IPS-20b (cell line): ENCODE results near the gene WNT7B.

Experiments used
- H3K27ac ChIP-seq: one replicate; pipeline ENCODE4 v1.5.1; 2013; ENCODE audit warnings: low read length
- H3K27me3 ChIP-seq: 2 replicates; pipeline ENCODE4 v1.6.1; 2013; ENCODE audit warnings: mild to moderate bottlenecking, low read length, inconsistent platforms; ENCODE audit not compliant: insufficient read depth
- H3K36me3 ChIP-seq: 2 replicates; pipeline ENCODE4 v1.6.1; 2013; ENCODE audit warnings: low read depth, mild to moderate bottlenecking, inconsistent platforms, low read length, moderate library complexity; ENCODE audit not compliant: insufficient read depth
- H3K4me1 ChIP-seq: 2 replicates; pipeline ENCODE4 v1.6.1; 2013; ENCODE audit warnings: mild to moderate bottlenecking, control low read depth, inconsistent platforms, low read length, moderate library complexity; ENCODE audit not compliant: insufficient read depth
- H3K4me3 ChIP-seq: 2 replicates; pipeline ENCODE4 v1.5.1; 2013; ENCODE audit warnings: mild to moderate bottlenecking, low read length, inconsistent platforms
- H3K9ac ChIP-seq: 2 replicates; pipeline ENCODE4 v1.6.1; 2013; ENCODE audit warnings: low read depth, mild to moderate bottlenecking, inconsistent platforms, low read length, moderate library complexity
- H3K9me3 ChIP-seq: 2 replicates; pipeline ENCODE4 v1.6.1; 2013; ENCODE audit warnings: mild to moderate bottlenecking, low read depth, low read length, inconsistent platforms; ENCODE audit not compliant: insufficient read depth

Gene WNT7B

GRCh38 chr22:45905924-45906865, 70.8 kb downstream of the WNT7B start:
- Histone ChIP-seq H3K4me1 (no peaks in the 10 kb centered on the region), H3K4me3 (no peak overlapping the region), H3K9me3 (no peaks in the 10 kb centered on the region), H3K9ac (no peak overlapping the region), H3K27ac (no peak overlapping the region), H3K27me3 (no peaks in the 10 kb centered on the region), H3K36me3 (no peaks in the 10 kb centered on the region)

GRCh38 chr22:45905326-45905923, 71.5 kb downstream of the WNT7B start:
- Histone ChIP-seq H3K9me3 (no peaks in the 10 kb centered on the region), H3K36me3 (no peaks in the 10 kb centered on the region), H3K27me3 (no peaks in the 10 kb centered on the region), H3K4me3 (no peak overlapping the region), H3K27ac (no peak overlapping the region), H3K9ac (no peak overlapping the region), H3K4me1 (no peaks in the 10 kb centered on the region)

- Histone ChIP-seq H3K4me1 (no peaks in the 10 kb centered on the region), H3K4me3 (no peak overlapping the region), H3K9me3 (no peaks in the 10 kb centered on the region), H3K27ac (no peak overlapping the region), H3K9ac (no peak overlapping the region), H3K27me3 (no peaks in the 10 kb centered on the region), H3K36me3 (no peaks in the 10 kb centered on the region)
Observed at GRCh38 chr22:45904236-45904635, 72.7 kb downstream of the WNT7B start.

- Histone ChIP-seq H3K4me1 (no peaks in the 10 kb centered on the region), H3K27ac (no peak overlapping the region), H3K4me3 (no peak overlapping the region), H3K27me3 (no peaks in the 10 kb centered on the region), H3K36me3 (no peaks in the 10 kb centered on the region), H3K9me3 (no peaks in the 10 kb centered on the region), H3K9ac (no peak overlapping the region)
Observed at GRCh38 chr22:45903355-45904135, 73.4 kb downstream of the WNT7B start.

GRCh38 chr22:45897736-45898135, 79.2 kb downstream of the WNT7B start:
- Histone ChIP-seq H3K27me3 (no peaks in the 10 kb centered on the region), H3K36me3 (no peaks in the 10 kb centered on the region), H3K9ac (no peak overlapping the region), H3K9me3 (no peaks in the 10 kb centered on the region), H3K27ac (no peak overlapping the region), H3K4me1 (0 out of 2 replicates have a peak, but pooled peaks cover 4% of the 10 kb centered on the region), H3K4me3 (no peak overlapping the region)

- H3K9ac ChIP-seq: no peak overlapping the region
- H3K27ac ChIP-seq: no peak overlapping the region
- no peaks in the 10 kb centered on the region for H3K27me3 ChIP-seq
- no peak overlapping the region for H3K4me3 ChIP-seq
- 0 out of 2 replicates have a peak, but pooled peaks cover 4% of the 10 kb centered on the region for H3K4me1 ChIP-seq
- H3K36me3 ChIP-seq: no peaks in the 10 kb centered on the region
- H3K9me3 ChIP-seq: no peaks in the 10 kb centered on the region
Observed at GRCh38 chr22:45896964-45897538, 79.9 kb downstream of the WNT7B start.

GRCh38 chr22:45896153-45896951, 80.6 kb downstream of the WNT7B start:
- Histone ChIP-seq H3K9ac (no peak overlapping the region), H3K27me3 (no peaks in the 10 kb centered on the region), H3K27ac (no peak overlapping the region)

GRCh38 chr22:45895436-45896152, 81.4 kb downstream of the WNT7B start:
- H3K9me3 ChIP-seq: no peaks in the 10 kb centered on the region
- H3K36me3 ChIP-seq: no peaks in the 10 kb centered on the region
- H3K27ac ChIP-seq: no peak overlapping the region
- 0 out of 2 replicates have a peak, but pooled peaks cover 4% of the 10 kb centered on the region for H3K4me1 ChIP-seq
- no peak overlapping the region for H3K9ac ChIP-seq
- no peak overlapping the region for H3K4me3 ChIP-seq
- no peaks in the 10 kb centered on the region for H3K27me3 ChIP-seq

More at GRCh38 chr22:45896153-45896951, 80.6 kb downstream of the WNT7B start:
- 0 out of 2 replicates have a peak, but pooled peaks cover 4% of the 10 kb centered on the region for H3K4me1 ChIP-seq
- H3K9me3 ChIP-seq: no peaks in the 10 kb centered on the region
- no peak overlapping the region for H3K4me3 ChIP-seq
- no peaks in the 10 kb centered on the region for H3K36me3 ChIP-seq

GRCh38 chr22:45893516-45893915, 83.4 kb downstream of the WNT7B start:
- Histone ChIP-seq H3K9me3 (no peaks in the 10 kb centered on the region), H3K27ac (no peak overlapping the region), H3K4me3 (no peak overlapping the region), H3K27me3 (no peaks in the 10 kb centered on the region), H3K36me3 (no peaks in the 10 kb centered on the region), H3K4me1 (0 out of 2 replicates have a peak, but pooled peaks cover 4% of the 10 kb centered on the region), H3K9ac (no peak overlapping the region)

GRCh38 chr22:45892681-45893461, 84.1 kb downstream of the WNT7B start:
- Histone ChIP-seq H3K27ac (no peak overlapping the region), H3K27me3 (no peaks in the 10 kb centered on the region), H3K9ac (no peak overlapping the region)

More at GRCh38 chr22:45892681-45893461, 84.1 kb downstream of the WNT7B start:
- no peaks in the 10 kb centered on the region for H3K36me3 ChIP-seq
- H3K4me3 ChIP-seq: no peak overlapping the region
- 0 out of 2 replicates have a peak, but pooled peaks cover 4% of the 10 kb centered on the region for H3K4me1 ChIP-seq
- H3K9me3 ChIP-seq: no peaks in the 10 kb centered on the region
